ENCODE measurements around the gene LSAMP.
A peak's percentile ranks its signal among the peaks of the same experiment; 100 is the strongest.
"Not testable (repeated sequence)": the region's sequence is repeated elsewhere in the genome, so short reads cannot be mapped to it uniquely, and the experiment has no call there.

LSAMP gene

GRCh38 chr3:115871735-115872134 is 573.6 kb downstream of the LSAMP start:
- no peak for DNase-seq

- DNase-seq, result no peak
Observed at GRCh38 chr3:115864911-115865310, 580.4 kb downstream of the LSAMP start.

- no peak for DNase-seq
Observed at GRCh38 chr3:115862849-115863248, 582.4 kb downstream of the LSAMP start.

- no peak for DNase-seq
Observed at GRCh38 chr3:115862099-115862498, 583.2 kb downstream of the LSAMP start.

- no peak for DNase-seq
Observed at GRCh38 chr3:115861166-115861733, 584.0 kb downstream of the LSAMP start.

- no peak for DNase-seq
Observed at GRCh38 chr3:115860766-115861165, 584.5 kb downstream of the LSAMP start.

GRCh38 chr3:115859002-115859807 is 586.1 kb downstream of the LSAMP start:
- DNase-seq, result no peak

- no peak for DNase-seq
Observed at GRCh38 chr3:115857518-115858136, 587.7 kb downstream of the LSAMP start.

GRCh38 chr3:115855911-115856310 is 589.4 kb downstream of the LSAMP start:
- DNase-seq, result no peak

GRCh38 chr3:115853104-115853503 is 592.2 kb downstream of the LSAMP start:
- DNase-seq, result no peak

GRCh38 chr3:115852278-115852677 is 593.0 kb downstream of the LSAMP start:
- no peak for DNase-seq

GRCh38 chr3:115851571-115851970 is 593.7 kb downstream of the LSAMP start:
- no peak for DNase-seq

- no peak for DNase-seq
Observed at GRCh38 chr3:115848641-115849040, 596.6 kb downstream of the LSAMP start.

- no peak for DNase-seq
Observed at GRCh38 chr3:115845986-115846385, 599.3 kb downstream of the LSAMP start.

- DNase-seq, result not testable (repeated sequence)
Observed at GRCh38 chr3:115844729-115845128, 600.6 kb downstream of the LSAMP start.

GRCh38 chr3:115843206-115843605 is 602.1 kb downstream of the LSAMP start:
- DNase-seq, result peak; percentile 99

GRCh38 chr3:115839246-115839645 is 606.0 kb downstream of the LSAMP start:
- no peak for DNase-seq

- DNase-seq, result no peak
Observed at GRCh38 chr3:115838786-115839185, 606.5 kb downstream of the LSAMP start.

GRCh38 chr3:115836944-115837343 is 608.3 kb downstream of the LSAMP start:
- no peak for DNase-seq

GRCh38 chr3:115835946-115836345 is 609.3 kb downstream of the LSAMP start:
- DNase-seq, result no peak

- no peak for DNase-seq
Observed at GRCh38 chr3:115834068-115834467, 611.2 kb downstream of the LSAMP start.

GRCh38 chr3:115833074-115833473 is 612.2 kb downstream of the LSAMP start:
- no peak for DNase-seq

- DNase-seq, result no peak
Observed at GRCh38 chr3:115832265-115832664, 613.0 kb downstream of the LSAMP start.

- DNase-seq, result no peak
Observed at GRCh38 chr3:115831864-115832263, 613.4 kb downstream of the LSAMP start.
